ENCODE data around the gene FUZ. TPM values are rescaled to one million over a fixed set of nuclear protein-coding genes. Genes with fewer than 3 reads are reported as not detected.

Gene FUZ
- total RNA-seq, 1 donor from 2014 or later: 26.8 TPM

- DNase-seq (ENCODE audit: extremely low spot score, unreplicated experiment): no peak
- Mint-ChIP-seq H3K4me1 (ENCODE audit: unreplicated experiment) (peaks cover 20% of the 10 kb centered on the region), H3K36me3 (peaks cover 9% of the 10 kb centered on the region), H3K27me3 (no peaks in the 10 kb centered on the region), H3K27ac (peak overlapping the region; percentile 73), H3K9me3 (no peaks in the 10 kb centered on the region), H3K4me3 (peak overlapping the region; percentile 22)
- TF ChIP-seq CTCF (conservative IDR thresholded peaks at IDR 0.05): no peak
These were observed 7.1 kb downstream of the FUZ start for GRCh38 chr19:49805822-49806619.

- H3K4me3 Mint-ChIP-seq: no peak overlapping the region
These were observed 9.6 kb downstream of the FUZ start for GRCh38 chr19:49803529-49803856.

GRCh38 chr19:49802836-49803528 is 10.1 kb downstream of the FUZ start:
- DNase-seq (ENCODE audit: extremely low spot score, unreplicated experiment): no peak
- peaks cover 6% of the 10 kb centered on the region for H3K36me3 Mint-ChIP-seq
- no peaks in the 10 kb centered on the region for H3K9me3 Mint-ChIP-seq
- no peak for TF ChIP-seq CTCF (conservative IDR thresholded peaks at IDR 0.05)
- no peak overlapping the region for H3K27ac Mint-ChIP-seq
- no peaks in the 10 kb centered on the region for H3K27me3 Mint-ChIP-seq
- H3K4me1 Mint-ChIP-seq (ENCODE audit: unreplicated experiment): peaks cover 9% of the 10 kb centered on the region
- no peak overlapping the region for H3K4me3 Mint-ChIP-seq

More at GRCh38 chr19:49803529-49803856, 9.6 kb downstream of the FUZ start:
- DNase-seq (ENCODE audit: extremely low spot score, unreplicated experiment): no peak
- Mint-ChIP-seq H3K36me3 (peaks cover 6% of the 10 kb centered on the region), H3K27me3 (no peaks in the 10 kb centered on the region), H3K27ac (no peak overlapping the region), H3K9me3 (no peaks in the 10 kb centered on the region), H3K4me1 (ENCODE audit: unreplicated experiment) (peaks cover 9% of the 10 kb centered on the region)
- TF ChIP-seq CTCF (conservative IDR thresholded peaks at IDR 0.05): no peak

- Mint-ChIP-seq H3K27ac (no peak overlapping the region), H3K36me3 (peaks cover 6% of the 10 kb centered on the region), H3K4me3 (peak overlapping the region; percentile 67), H3K27me3 (no peaks in the 10 kb centered on the region), H3K9me3 (no peaks in the 10 kb centered on the region), H3K4me1 (ENCODE audit: unreplicated experiment) (peaks cover 9% of the 10 kb centered on the region)
- no peak for DNase-seq (ENCODE audit: extremely low spot score, unreplicated experiment)
- TF ChIP-seq CTCF (conservative IDR thresholded peaks at IDR 0.05): peak; percentile 23
These were observed 11.0 kb downstream of the FUZ start for GRCh38 chr19:49801966-49802661.

- DNase-seq (ENCODE audit: extremely low spot score, unreplicated experiment): no peak
- TF ChIP-seq CTCF (conservative IDR thresholded peaks at IDR 0.05): no peak
- Mint-ChIP-seq H3K27me3 (no peaks in the 10 kb centered on the region), H3K36me3 (peaks cover 9% of the 10 kb centered on the region), H3K4me3 (no peak overlapping the region), H3K4me1 (ENCODE audit: unreplicated experiment) (peaks cover 8% of the 10 kb centered on the region), H3K27ac (no peak overlapping the region), H3K9me3 (no peaks in the 10 kb centered on the region)
These were observed 11.6 kb downstream of the FUZ start for GRCh38 chr19:49801401-49801888.
